ENCODE data around the gene LAG3.

Gene LAG3

DNA sequence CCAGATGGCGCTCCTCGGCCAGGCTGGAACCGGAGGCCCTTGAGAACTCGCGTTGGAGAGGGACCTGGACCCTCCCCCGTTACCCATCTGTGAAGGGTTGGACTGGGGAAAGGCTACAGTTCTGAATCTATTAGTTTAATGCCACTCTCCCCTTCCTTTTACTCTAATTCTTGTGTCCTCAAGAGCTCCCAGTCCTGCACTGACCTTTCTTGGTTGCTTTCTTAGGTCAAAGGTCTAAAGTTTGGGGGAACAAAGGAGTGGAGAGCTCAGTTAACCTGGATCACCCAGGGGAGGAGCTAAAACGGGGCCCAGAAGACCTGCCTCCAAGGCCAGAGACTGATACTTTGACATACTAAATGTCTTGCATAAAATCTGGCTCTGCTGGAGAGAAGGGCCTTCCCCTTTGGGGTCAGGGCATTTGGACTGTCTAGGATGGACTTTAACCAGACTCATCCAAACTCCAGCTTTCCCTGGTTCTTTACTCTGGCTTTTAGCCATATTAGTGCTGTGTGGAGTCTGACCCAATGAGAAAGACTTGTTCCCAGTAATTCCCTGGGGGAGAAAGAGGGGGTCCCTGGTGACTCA lies 18.5 kb upstream of the LAG3 start:
- no peak for DNase-seq

DNA sequence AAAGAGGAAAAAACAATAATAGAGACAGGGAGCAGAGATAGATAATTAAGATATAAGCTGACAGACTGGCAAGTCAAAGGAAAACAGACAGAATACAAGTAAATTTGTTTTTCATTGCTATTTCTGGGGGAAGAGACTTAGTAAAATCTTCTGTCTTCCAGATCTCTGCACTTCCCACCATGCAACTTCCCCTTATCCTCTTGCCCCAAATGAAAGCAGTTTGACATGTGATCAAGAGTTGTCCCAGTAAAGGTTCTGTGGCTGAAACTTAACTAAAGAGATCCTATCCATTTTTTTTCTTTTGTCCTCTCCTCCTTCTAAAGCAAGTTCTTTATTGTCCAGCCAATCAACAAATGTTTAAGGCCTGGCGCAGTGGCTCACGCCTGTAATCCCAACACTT lies 17.9 kb upstream of the LAG3 start:
- no peak for DNase-seq

- DNase-seq = no peak
Observed at GRCh38 chr12:6757028-6757690, 15.2 kb upstream of the LAG3 start.

DNA sequence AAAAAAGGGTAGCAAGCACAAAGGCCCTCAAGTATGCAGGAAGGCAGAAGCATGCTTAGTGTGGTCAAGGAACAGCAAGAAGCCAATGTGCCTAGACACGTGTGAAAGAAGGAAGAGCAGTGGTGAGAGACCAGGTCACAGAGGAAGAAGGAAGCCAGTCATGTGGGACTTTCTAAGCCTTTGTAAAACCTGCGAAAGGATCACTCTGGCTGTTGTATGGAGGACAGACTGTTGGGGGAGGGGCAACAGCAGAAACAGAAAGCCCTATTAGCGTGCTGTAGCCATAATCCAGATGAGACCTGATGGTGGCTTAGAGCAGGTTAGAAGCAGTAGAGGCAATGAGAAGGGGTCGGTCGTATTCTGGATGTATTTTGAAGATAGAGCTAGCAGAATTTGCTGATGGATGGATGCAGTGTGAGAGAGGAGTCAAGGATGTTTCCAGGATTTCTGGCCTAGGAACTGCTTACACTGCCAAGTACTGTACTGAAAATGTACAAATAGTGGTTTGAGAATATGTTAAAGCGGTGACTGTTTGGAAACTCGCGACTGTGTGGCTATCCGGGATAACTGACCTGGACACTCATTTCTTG lies 13.7 kb upstream of the LAG3 start:
- DNase-seq = no peak

- no peak for DNase-seq
Observed at GRCh38 chr12:6759741-6760140, 12.6 kb upstream of the LAG3 start.

GRCh38 chr12:6763380-6763779 lies 8.9 kb upstream of the LAG3 start:
- no peak for DNase-seq

DNA sequence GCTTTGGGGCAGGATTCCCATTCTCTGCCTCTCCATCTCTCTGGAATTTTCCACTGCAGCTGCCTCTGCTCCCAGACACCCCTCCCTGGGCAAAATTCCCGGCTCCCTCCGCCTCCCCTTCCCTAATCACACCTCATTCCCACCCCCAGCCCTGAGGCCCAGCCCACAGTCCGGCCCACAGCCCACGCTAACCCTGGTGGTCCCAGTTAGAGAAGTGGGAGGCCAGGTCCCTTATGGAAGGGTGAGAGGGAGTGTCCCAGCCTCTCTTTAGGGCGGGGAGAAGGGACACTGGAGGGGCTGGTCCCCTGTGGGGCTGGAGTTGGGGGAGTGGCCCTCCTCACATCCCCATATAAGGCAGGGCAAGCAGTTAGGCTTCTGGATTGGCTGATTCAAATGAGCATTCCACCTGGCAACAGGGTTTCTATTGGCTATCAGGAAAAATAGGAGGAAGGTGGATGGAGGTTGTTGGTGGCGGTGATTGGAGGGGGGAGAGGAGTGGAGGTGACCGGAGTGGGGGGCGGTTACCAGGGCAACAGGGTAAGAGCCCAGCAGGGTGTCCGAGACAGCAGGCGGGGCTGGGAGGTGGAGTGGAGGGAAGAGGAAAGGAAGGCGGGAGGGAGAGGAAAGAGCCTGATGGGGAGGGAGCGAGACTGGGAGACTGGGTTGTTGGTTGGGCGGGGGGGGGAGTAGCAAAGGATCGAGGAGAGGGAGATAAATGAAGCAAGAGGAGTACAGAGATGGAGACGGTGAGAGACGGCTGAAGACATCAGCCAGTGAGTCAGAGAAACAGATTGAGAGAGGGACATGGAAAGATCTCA lies 8.1 kb upstream of the LAG3 start:
- DNase-seq = peak in 1 of 4 experiments; percentile 19

DNA sequence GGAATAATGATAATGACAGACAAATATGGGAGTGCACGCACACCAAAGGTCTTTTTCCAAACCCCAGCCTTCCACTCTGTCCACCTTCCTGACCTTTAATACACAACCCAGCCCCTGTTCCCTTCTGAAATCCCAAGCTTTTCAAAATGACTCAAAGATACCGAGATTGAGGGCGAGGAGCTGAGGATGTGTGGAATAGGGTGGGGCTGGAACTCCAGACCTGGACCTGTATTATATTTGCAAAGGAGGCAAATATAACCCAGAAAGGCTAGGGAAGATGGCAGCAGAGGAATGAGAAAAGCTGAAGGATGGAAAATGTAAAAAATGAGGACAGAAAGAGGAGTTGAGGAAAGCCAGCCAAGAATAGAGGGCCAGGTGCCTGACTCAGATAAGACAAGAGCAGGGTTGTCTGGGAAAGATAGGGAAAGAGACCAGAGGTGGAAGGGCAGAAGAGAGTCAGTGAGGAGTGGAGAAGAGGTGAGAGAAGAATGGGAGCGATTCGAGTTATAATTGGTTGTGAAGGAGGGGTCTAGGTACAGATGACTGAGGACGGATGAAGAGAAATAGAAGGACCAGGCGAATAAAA lies 7.2 kb upstream of the LAG3 start:
- no peak for DNase-seq

GRCh38 chr12:6765634-6766581 lies 6.4 kb upstream of the LAG3 start, which contains the start of gene PTMS:
Gene PTMS, plus strand, starts transcription at chr12:6766363. Its CDS starts 343 bp downstream, at chr12:6766706.
- DNase-seq = no peak

DNA sequence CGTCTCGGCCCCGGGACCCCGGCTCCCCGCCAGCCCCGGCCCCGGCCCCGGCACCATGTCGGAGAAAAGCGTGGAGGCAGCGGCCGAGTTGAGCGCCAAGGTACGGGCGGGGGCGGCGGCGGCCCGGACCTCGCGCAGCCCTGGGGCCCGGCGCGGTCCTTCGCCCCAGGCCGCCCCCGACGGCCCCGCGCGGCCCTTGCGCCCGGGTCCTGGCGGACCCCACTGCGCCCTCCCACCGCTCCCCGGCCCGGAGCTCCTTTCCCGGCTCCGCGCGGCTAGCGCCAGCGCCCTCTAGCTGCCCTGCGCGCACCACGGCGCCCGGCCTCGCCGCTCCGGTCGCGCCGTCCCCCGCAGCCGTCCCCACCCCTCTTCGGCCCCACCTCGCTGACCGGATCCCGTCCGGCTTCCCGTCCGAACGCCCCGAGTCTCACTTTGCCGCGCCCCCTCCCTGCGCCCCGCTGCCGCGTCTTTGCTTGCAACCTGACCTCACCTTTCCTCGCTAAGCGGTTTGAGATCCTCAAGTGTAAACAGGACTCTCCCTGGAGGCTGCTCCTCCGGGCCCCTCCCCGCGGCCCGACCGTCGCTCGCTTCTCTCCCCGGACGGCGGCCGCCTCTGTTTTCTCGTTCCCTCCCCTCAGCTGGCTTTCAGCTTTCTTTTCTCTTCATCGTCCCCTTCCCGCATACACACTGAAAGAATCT lies 5.5 kb upstream of the LAG3 start:
- peak in 2 of 4 experiments; percentile 15 to 21 for DNase-seq

- DNase-seq = no peak
Observed at GRCh38 chr12:6767353-6768319, 4.7 kb upstream of the LAG3 start.

DNA sequence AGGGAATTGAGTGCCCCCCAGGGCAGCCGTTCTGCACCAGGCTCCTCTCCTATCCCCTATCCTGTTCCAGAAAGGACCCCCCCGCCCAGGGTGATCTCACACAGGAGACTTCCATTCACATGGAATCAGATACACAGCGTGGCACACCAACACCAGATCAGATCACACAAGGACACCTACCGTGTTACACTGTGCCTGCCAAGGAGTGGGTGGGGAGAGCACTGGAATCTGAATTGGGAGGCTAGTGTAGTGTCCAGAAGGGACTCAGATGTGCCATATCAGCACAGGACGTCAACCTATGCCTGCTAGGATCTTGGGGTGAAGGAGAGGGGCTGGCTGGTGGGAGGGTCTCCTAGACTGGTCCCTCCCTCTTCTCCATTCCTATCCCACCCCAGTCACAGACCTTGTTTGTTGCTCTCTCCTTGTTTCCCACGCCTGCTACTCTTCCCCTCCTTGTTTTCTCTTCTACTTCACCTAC lies 3.8 kb upstream of the LAG3 start:
- no peak for DNase-seq

- no peak for DNase-seq
Observed at GRCh38 chr12:6768990-6769389, 3.3 kb upstream of the LAG3 start.

DNA sequence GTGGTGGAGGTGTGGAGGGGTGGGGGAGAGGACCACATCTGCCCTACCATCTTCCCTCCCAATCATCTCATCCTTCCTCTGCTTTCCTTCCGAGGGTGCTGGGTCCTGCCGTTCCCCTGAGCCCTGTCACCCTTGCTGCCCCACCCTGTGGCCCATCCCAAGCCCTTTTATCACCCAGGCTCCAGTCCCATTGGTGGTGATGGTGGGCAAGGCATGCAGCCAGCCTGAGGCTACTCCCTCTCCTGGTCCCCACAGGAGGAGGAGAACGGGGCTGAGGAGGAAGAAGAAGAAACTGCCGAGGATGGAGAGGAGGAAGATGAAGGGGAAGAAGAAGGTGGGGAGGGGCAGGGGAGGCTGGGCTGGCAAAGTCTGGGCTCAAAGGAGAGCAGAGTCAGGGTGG lies 2.7 kb upstream of the LAG3 start:
- no peak for DNase-seq

DNA sequence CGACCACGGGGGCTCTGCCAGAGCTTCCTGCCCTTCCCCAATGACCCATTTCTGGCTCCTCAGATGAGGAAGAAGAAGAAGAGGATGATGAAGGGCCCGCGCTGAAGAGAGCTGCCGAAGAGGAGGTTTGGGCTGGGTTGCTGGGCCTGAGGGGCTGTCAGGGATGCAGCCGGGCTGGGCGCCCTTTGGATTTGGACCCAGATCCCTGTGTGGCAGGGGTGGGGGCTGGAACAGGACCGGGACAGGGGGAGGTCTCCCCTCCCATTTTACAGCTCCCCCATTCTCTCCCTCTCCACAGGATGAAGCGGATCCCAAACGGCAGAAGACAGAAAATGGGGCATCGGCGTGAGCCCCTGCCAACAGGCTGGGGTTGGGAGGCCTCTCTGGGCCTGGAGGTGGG lies 2.2 kb upstream of the LAG3 start:
- DNase-seq = no peak

DNA sequence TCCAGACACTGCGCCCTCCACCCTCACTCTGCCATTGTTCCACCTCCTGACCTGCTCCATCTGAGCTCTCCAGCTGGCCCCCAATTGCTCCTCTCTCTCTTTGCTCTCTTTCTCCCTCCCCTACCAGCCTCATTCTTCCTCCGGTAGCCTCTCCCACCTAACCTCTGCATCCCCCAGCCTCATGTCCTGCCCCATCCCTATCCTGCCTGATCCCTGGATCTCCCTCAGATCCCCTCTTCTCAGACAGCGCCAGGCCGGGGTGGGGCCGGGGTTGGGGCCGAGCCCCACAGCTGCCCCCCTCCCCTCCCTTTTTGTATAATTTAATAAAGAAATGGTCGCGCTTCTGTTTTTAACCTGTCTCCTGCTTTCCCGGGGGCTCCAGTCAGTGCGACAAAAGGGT lies 1.7 kb upstream of the LAG3 start:
- DNase-seq = no peak

DNA sequence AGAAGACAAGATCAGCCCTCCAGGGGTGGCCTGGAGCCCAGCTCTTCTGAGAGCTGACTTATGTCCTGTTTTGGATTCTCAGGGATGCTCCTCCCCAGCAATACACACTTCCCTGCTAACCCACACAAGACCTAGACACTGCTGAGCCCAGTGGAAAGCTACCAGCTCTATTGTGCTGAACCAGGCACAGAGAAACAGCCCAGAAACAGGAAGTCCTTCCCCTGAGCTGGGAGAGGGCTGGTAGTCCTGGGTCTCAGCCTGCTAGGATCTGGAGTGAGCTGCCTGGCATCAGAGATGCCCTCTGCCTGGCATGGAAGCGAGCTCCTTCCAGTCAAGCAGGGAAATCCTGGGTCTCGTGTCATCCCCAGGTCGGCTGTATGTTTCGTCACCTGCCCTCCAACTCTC lies 1.2 kb upstream of the LAG3 start:
- DNase-seq = no peak

DNA sequence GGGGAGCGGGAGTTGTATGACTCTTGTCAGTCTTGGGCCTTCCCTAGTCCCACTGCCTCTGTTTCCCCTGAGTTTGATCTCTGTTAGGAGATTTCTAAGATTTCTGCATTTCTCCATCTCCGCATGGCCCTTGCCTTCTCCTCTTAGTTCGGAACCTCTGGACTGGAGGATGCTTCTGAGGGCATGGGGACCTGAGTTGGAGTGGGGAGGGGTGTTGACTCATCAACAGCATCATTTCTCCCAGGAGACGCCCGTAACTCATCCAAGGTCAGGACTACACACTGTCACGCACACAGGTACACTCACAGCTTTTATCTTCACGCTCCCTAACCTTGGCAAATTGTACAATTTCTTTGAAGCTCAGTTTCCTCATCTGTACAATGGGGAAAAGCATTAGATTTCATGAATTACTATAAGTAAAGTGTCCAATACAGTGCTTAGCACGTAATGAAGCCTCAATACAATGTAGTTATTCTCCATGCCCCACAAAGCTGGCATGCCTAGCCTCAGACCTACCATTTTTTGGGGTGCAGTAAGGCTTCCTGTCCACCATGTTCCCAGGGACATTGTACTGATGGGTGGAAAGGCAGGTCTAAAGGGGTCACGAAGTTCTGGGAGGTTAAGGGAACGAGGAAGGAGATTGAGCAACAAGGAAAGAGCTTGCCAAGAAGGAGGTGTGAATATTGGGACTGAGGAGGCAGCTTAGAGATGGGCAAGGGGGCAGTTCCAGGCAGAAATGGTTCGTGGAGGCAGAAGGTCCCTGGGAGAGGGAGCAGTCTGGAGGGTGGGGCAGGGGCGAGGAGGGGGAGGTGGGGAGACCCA lies 600 bp upstream of the LAG3 start:
- DNase-seq = no peak

All from activated CD4-positive, CD25-positive, alpha-beta regulatory T cell (primary cell).